AG10803 (cell line): ENCODE measurements around the gene NPLOC4.

Source experiments
- DNase-seq: peaks from one replicate; pipeline ENCODE4 v3.0.0; 2010; ENCODE audit warnings: low read depth
- H3K4me3 ChIP-seq: 2 replicates; pipeline ENCODE4 v1.5.1; 2011; ENCODE audit warnings: mild to moderate bottlenecking, low read length, control low read depth
- CTCF ChIP-seq: conservative IDR thresholded peaks from 2 replicates; pipeline ENCODE4 v1.5.1; 2011; ENCODE audit warnings: mild to moderate bottlenecking, low read length, control low read depth, inconsistent platforms

NPLOC4 gene

GRCh38 chr17:81558941-81559806, 77.7 kb downstream of the NPLOC4 start:
- H3K4me3 ChIP-seq = no peak overlapping the region
- peak; percentile 16 for TF ChIP-seq CTCF
- no peak for DNase-seq

- no peak for DNase-seq
- H3K4me3 ChIP-seq = no peak overlapping the region
- no peak for TF ChIP-seq CTCF
These were observed 78.8 kb downstream of the NPLOC4 start for GRCh38 chr17:81558115-81558468.

- no peak for TF ChIP-seq CTCF
- DNase-seq = no peak
- no peak overlapping the region for H3K4me3 ChIP-seq
These were observed 79.4 kb downstream of the NPLOC4 start for GRCh38 chr17:81557276-81558114.

GRCh38 chr17:81556863-81557262, 80.0 kb downstream of the NPLOC4 start:
- TF ChIP-seq CTCF = no peak
- no peak overlapping the region for H3K4me3 ChIP-seq

GRCh38 chr17:81556175-81556691, 80.7 kb downstream of the NPLOC4 start:
- H3K4me3 ChIP-seq = no peak overlapping the region
- no peak for TF ChIP-seq CTCF
- DNase-seq = peak; percentile 49

More at GRCh38 chr17:81556863-81557262, 80.0 kb downstream of the NPLOC4 start:
- DNase-seq = no peak

GRCh38 chr17:81553616-81554181, 83.2 kb downstream of the NPLOC4 start:
- DNase-seq = peak; percentile 95
- peak overlapping the region; percentile 79 for H3K4me3 ChIP-seq
- no peak for TF ChIP-seq CTCF
